Caco-2 (cell line): ENCODE measurements around the gene TMEM101. TPM values are rescaled to one million over a fixed set of nuclear protein-coding genes. Genes with fewer than 3 reads are reported as not detected.
"Not testable (repeated sequence)": the region's sequence is repeated elsewhere in the genome, so short reads cannot be mapped to it uniquely, and the experiment has no call there.

Experiments
- BruUV-seq: library from RNA; stranded (reverse); fragments of 400-500 nt; replicated peaks from 2 replicates; lab custom pipeline; 2021; lab: Mats Ljungman, UMichigan
- CTCF ChIA-PET: fragments of 300-600 bp; sonication (Branson Sonifier 250); formaldehyde crosslinking; loops from one replicate; lab custom pipeline; 2022; ENCODE audit warnings: antibody characterized with exemption; lab: Charles Lee
- POLR2A ChIA-PET: fragments of 300-600 bp; sonication (Branson Sonifier 250); formaldehyde crosslinking; loops from one replicate; lab custom pipeline; 2022; ENCODE audit warnings: antibody characterized with exemption; lab: Charles Lee
- DNase-seq, 2 experiments: peaks; one replicate each; pipeline versions ENCODE4 v3.0.0 to v3.0.0-alpha.2; 2020 to 2022
- H3K27me3 ChIP-seq: replicated peaks from 2 replicates; pipeline ENCODE4 v1.6.0; 2011; ENCODE audit warnings: low read length; ENCODE audit not compliant: control insufficient read depth, insufficient read depth
- H3K36me3 ChIP-seq: 2 replicates; pipeline ENCODE4 v1.5.1; 2011; ENCODE audit warnings: low read length; ENCODE audit not compliant: control insufficient read depth, insufficient read depth
- H3K4me1 ChIP-seq: fragments of 250-450 bp; sonication (Bioruptor Pico); 2 replicates; pipeline ENCODE4 v1.5.1; 2020; ENCODE audit warnings: mild to moderate bottlenecking
- H3K4me3 ChIP-seq: 2 replicates; pipeline ENCODE4 v1.5.1; 2011; ENCODE audit warnings: low read depth, mild to moderate bottlenecking, control low read depth, low read length
- H3K9me3 ChIP-seq: fragments of 250-450 bp; sonication (Bioruptor Pico); 2 replicates; pipeline ENCODE4 v1.5.1; 2020; ENCODE audit warnings: mild to moderate bottlenecking, moderate library complexity
- H3K27ac Mint-ChIP-seq: one replicate; pipeline ENCODE4 v1.8.0; 2022; ENCODE audit warnings: mixed read lengths; ENCODE audit not compliant: unreplicated experiment
- H3K27me3 Mint-ChIP-seq: one replicate; pipeline ENCODE4 v1.8.0; 2022; ENCODE audit warnings: mixed read lengths; ENCODE audit not compliant: insufficient read depth, unreplicated experiment
- H3K36me3 Mint-ChIP-seq: one replicate; pipeline ENCODE4 v1.8.0; 2022; ENCODE audit warnings: mild to moderate bottlenecking, mixed read lengths; ENCODE audit not compliant: insufficient read depth, unreplicated experiment
- H3K4me1 Mint-ChIP-seq: one replicate; pipeline ENCODE4 v1.8.0; 2022; ENCODE audit warnings: low read depth, mixed read lengths; ENCODE audit not compliant: unreplicated experiment
- H3K4me3 Mint-ChIP-seq: one replicate; pipeline ENCODE4 v1.8.0; 2022; ENCODE audit warnings: mild to moderate bottlenecking, moderate library complexity, mixed read lengths; ENCODE audit not compliant: unreplicated experiment
- H3K9me3 Mint-ChIP-seq: one replicate; pipeline ENCODE4 v1.8.0; 2022; ENCODE audit warnings: mixed read lengths; ENCODE audit not compliant: unreplicated experiment
- CTCF ChIP-seq, 2 experiments: fragments of 200-600 bp in 1 of 2; IDR thresholded peaks; 1 replicate in 1 of 2; 2 replicates in 1 of 2; pipeline versions ENCODE4 v1.5.1 to v1.8.0; 2011 to 2022; ENCODE audit warnings: antibody characterized with exemption in 1 of 2, control low read depth in 1 of 2, inconsistent platforms in 1 of 2, low read depth in 1 of 2, low read length in 1 of 2, mild to moderate bottlenecking in 1 of 2, moderate library complexity in 1 of 2; ENCODE audit not compliant: insufficient read depth in 1 of 2, severe bottlenecking in 1 of 2, unreplicated experiment in 1 of 2
- intact Hi-C: fragments of 100-400 bp; cut with micrococcal nuclease; formaldehyde crosslinking; loops from one replicate; pipeline ENCODE4 v1.10.0; 2022; ENCODE audit not compliant: unreplicated experiment
- total RNA-seq: library from RNA; stranded (reverse); gene quantifications from 2 replicates; pipeline ENCODE4 v1.2.3, GENCODE V29; 2022

The TMEM101 gene
- total RNA-seq, 1 experiment from 2014 or later, result 41.7 TPM

- Histone ChIP-seq H3K27me3 (no peaks in the 10 kb centered on the region; the same call in none of the 2 replicates), H3K4me3 (no peak overlapping the region), H3K36me3 (no peaks in the 10 kb centered on the region), H3K9me3 (no peaks in the 10 kb centered on the region), H3K4me1 (no peaks in the 10 kb centered on the region)
- CTCF ChIA-PET, result interaction anchor here (1.0 to 1.1 kb wide), 3 partner anchors 18 to 30 kb away, joined by 3 to 5 read pairs (median 5); no protein-coding TSS in a partner anchor
- no peaks in the 10 kb centered on the region for H3K4me1 Mint-ChIP-seq
- peaks cover 18% of the 10 kb centered on the region for H3K27me3 Mint-ChIP-seq
- H3K9me3 Mint-ChIP-seq, result no peaks in the 10 kb centered on the region
- POLR2A ChIA-PET, result no interaction called here
- intact Hi-C loops, result no loop called here
- DNase-seq, result no peak
- no peaks in the 10 kb centered on the region for H3K36me3 Mint-ChIP-seq
- no peak for TF ChIP-seq CTCF (IDR thresholded peaks at IDR 0.05; ENCODE audit: insufficient read depth in 1 of 2, low read depth in 1 of 2, low read length in 1 of 2, severe bottlenecking in 1 of 2, unreplicated experiment in 1 of 2)
- H3K4me3 Mint-ChIP-seq, result no peak overlapping the region
- H3K27ac Mint-ChIP-seq, result no peak overlapping the region
- no TSS peak for BruUV-seq
These were observed 52.8 kb downstream of the TMEM101 start for GRCh38 chr17:43961954-43962353.

GRCh38 chr17:43961292-43961691, 53.5 kb downstream of the TMEM101 start:
- H3K27me3 ChIP-seq, H3K4me3 ChIP-seq, BruUV-seq, H3K4me3 Mint-ChIP-seq, intact Hi-C loops, DNase-seq, H3K4me1 ChIP-seq, H3K36me3 Mint-ChIP-seq, POLR2A ChIA-PET, H3K9me3 Mint-ChIP-seq, H3K4me1 Mint-ChIP-seq, H3K9me3 ChIP-seq, H3K27ac Mint-ChIP-seq, H3K36me3 ChIP-seq: not testable (repeated sequence)
- H3K27me3 Mint-ChIP-seq, result peaks cover 18% of the 10 kb centered on the region
- CTCF ChIA-PET, result interaction anchor here (0.7 to 1.1 kb wide), 4 partner anchors 11 to 31 kb away, joined by 3 to 5 read pairs (median 4); no protein-coding TSS in a partner anchor

Other genes starting within 250 kb of the TMEM101 start
- 78.8 and 86.3 TPM in 2 replicates for gene DUSP3, start 236.0 kb downstream of the TMEM101 start, total RNA-seq
- gene CFAP97D1, start 234.5 kb downstream of the TMEM101 start, total RNA-seq, result 0.18 TPM in 1 of 2 replicates, not detected in the other
- gene MPP3, start 181.8 kb downstream of the TMEM101 start, total RNA-seq, result 7.9 and 8.3 TPM in 2 replicates
- gene CD300LG, start 167.8 kb downstream of the TMEM101 start, total RNA-seq, result not detected in 2 replicates
- gene MPP2, start 107.4 kb downstream of the TMEM101 start, total RNA-seq, result 5.2 and 5.6 TPM in 2 replicates
- not detected in 2 replicates for gene PPY, start 72.5 kb downstream of the TMEM101 start, total RNA-seq
- not detected in 2 replicates for gene PYY, start 61.0 kb downstream of the TMEM101 start, total RNA-seq
- gene NAGS, start 10.3 kb downstream of the TMEM101 start, total RNA-seq, result 0.42 and 0.50 TPM in 2 replicates
- gene LSM12, start 51.7 kb upstream of the TMEM101 start, total RNA-seq, result 83.1 and 85.5 TPM in 2 replicates
- gene G6PC3, start 55.8 kb upstream of the TMEM101 start, total RNA-seq, result 60.1 and 64.5 TPM in 2 replicates
- gene HDAC5, start 108.7 kb upstream of the TMEM101 start, total RNA-seq, result 25.9 and 27.0 TPM in 2 replicates
- 15.2 and 17.0 TPM in 2 replicates for gene HROB, start 127.0 kb upstream of the TMEM101 start, total RNA-seq
- 0.26 TPM in 1 of 2 replicates, not detected in the other for gene ASB16, start 155.7 kb upstream of the TMEM101 start, total RNA-seq
- 28.4 and 30.3 TPM in 2 replicates for gene TMUB2, start 172.0 kb upstream of the TMEM101 start, total RNA-seq
- gene ATXN7L3, start 184.9 kb upstream of the TMEM101 start, total RNA-seq, result 91.2 and 92.0 TPM in 2 replicates
- gene UBTF, start 204.7 kb upstream of the TMEM101 start, total RNA-seq, result 66.0 and 74.3 TPM in 2 replicates